ENCODE data around the gene EPHA1.

GRCh38 chr7:143354376-143354775, 54.3 kb downstream of the EPHA1 start:
- no peak for TF ChIP-seq CTCF (IDR thresholded peaks at IDR 0.05; ENCODE audit: low read depth, low read length, missing input control)
- no peak for TF ChIP-seq REST (IDR thresholded peaks at IDR 0.05)
- TF ChIP-seq RXRA (IDR thresholded peaks at IDR 0.05): no peak
- TF ChIP-seq TAF1 (conservative IDR thresholded peaks at IDR 0.05): no peak
- no peak for TF ChIP-seq SP1 (IDR thresholded peaks at IDR 0.05)
- no peak for TF ChIP-seq YY1 (IDR thresholded peaks at IDR 0.05)
- no peak for TF ChIP-seq RAD21 (IDR thresholded peaks at IDR 0.05)
- no peak for TF ChIP-seq HNF4A (conservative IDR thresholded peaks at IDR 0.05)
- no peak for TF ChIP-seq EGR1 (IDR thresholded peaks at IDR 0.05; ENCODE audit: low read depth in 2 of 2)
- TF ChIP-seq ATF3 (IDR thresholded peaks at IDR 0.05): no peak
- TF ChIP-seq MAX (IDR thresholded peaks at IDR 0.05): no peak
- TF ChIP-seq NR2F2 (IDR thresholded peaks at IDR 0.05): no peak
- TF ChIP-seq GABPA (IDR thresholded peaks at IDR 0.05 in 1 of 2, conservative IDR thresholded peaks at IDR 0.05 in 1 of 2): no peak
